Mucosa of stomach (tissue), 1 donor: ENCODE results near the gene PTPN3.

Experiments used
- H3K27me3 ChIP-seq: one replicate; pipeline ENCODE4 v1.7.0; 2013; ENCODE audit warnings: mild to moderate bottlenecking, low read length; ENCODE audit not compliant: control insufficient read depth, insufficient read depth
- H3K36me3 ChIP-seq: one replicate; pipeline ENCODE4 v1.7.0; 2013; ENCODE audit warnings: low read length; ENCODE audit not compliant: control insufficient read depth, insufficient read depth
- H3K4me1 ChIP-seq: one replicate; pipeline ENCODE4 v1.7.0; 2013; ENCODE audit warnings: mild to moderate bottlenecking, low read length; ENCODE audit not compliant: control insufficient read depth, insufficient read depth
- H3K4me3 ChIP-seq: one replicate; pipeline ENCODE4 v1.7.0; 2013; ENCODE audit warnings: low read length
- H3K9ac ChIP-seq: one replicate; pipeline ENCODE4 v1.7.0; 2013; ENCODE audit warnings: mild to moderate bottlenecking, low read length, moderate library complexity
- H3K9me3 ChIP-seq: one replicate; pipeline ENCODE4 v1.7.0; 2013; ENCODE audit warnings: mild to moderate bottlenecking, low read length, moderate library complexity; ENCODE audit not compliant: control insufficient read depth
- donor health status: Pancreatic carcinoma.

The PTPN3 gene

DNA sequence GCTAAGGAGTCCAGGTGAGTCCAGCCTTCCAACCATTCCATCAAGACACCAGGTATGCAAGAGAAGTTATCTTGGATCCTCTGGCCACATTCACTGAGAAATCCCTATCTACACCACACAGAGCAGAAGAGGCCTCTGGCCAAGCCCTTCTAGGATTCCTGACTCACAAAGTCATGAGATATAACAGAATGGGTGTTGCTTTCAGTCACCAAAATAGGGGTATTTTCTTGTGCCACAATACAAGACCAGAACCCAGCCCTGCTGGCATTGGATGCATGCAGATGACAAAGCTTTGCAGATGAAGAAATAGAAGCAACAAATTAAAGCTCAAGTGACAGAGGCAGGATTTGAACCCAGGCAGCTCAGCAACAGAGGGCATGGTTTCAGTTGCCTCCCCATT is 73.5 kb downstream of the PTPN3 start:
- no peaks in the 10 kb centered on the region for H3K4me1 ChIP-seq
- H3K4me3 ChIP-seq = no peak overlapping the region
- peaks cover 7% of the 10 kb centered on the region for H3K36me3 ChIP-seq
- no peaks in the 10 kb centered on the region for H3K9me3 ChIP-seq
- no peak overlapping the region for H3K9ac ChIP-seq
- H3K27me3 ChIP-seq = no peaks in the 10 kb centered on the region

- H3K4me1 ChIP-seq = no peaks in the 10 kb centered on the region
- no peak overlapping the region for H3K4me3 ChIP-seq
- no peak overlapping the region for H3K9ac ChIP-seq
- H3K9me3 ChIP-seq = no peaks in the 10 kb centered on the region
- peaks cover 7% of the 10 kb centered on the region for H3K36me3 ChIP-seq
- no peaks in the 10 kb centered on the region for H3K27me3 ChIP-seq
Measured at GRCh38 chr9:109423877-109424276, 74.2 kb downstream of the PTPN3 start.

DNA sequence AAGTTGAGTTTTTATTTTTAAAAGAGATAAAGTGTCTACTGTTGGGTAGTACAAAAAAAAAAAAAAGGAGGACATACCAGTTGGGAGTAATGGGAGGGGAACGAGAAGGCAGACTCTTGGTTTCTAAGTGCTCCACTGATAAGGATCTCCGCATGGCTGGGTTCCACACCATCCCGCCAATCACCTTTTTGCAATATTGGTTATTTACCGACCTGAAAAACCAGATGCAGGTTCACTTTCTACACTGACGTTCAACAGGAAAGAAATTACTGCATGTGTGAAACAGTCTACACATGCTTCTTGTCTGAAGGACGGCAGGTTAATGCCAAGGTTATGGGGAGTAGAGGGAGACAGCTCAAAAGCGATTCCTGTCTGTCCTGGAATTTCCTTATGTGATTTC is 75.5 kb downstream of the PTPN3 start:
- Histone ChIP-seq H3K27me3 (no peaks in the 10 kb centered on the region), H3K4me3 (no peak overlapping the region), H3K9me3 (no peaks in the 10 kb centered on the region), H3K4me1 (no peaks in the 10 kb centered on the region), H3K9ac (no peak overlapping the region), H3K36me3 (peaks cover 7% of the 10 kb centered on the region)

DNA sequence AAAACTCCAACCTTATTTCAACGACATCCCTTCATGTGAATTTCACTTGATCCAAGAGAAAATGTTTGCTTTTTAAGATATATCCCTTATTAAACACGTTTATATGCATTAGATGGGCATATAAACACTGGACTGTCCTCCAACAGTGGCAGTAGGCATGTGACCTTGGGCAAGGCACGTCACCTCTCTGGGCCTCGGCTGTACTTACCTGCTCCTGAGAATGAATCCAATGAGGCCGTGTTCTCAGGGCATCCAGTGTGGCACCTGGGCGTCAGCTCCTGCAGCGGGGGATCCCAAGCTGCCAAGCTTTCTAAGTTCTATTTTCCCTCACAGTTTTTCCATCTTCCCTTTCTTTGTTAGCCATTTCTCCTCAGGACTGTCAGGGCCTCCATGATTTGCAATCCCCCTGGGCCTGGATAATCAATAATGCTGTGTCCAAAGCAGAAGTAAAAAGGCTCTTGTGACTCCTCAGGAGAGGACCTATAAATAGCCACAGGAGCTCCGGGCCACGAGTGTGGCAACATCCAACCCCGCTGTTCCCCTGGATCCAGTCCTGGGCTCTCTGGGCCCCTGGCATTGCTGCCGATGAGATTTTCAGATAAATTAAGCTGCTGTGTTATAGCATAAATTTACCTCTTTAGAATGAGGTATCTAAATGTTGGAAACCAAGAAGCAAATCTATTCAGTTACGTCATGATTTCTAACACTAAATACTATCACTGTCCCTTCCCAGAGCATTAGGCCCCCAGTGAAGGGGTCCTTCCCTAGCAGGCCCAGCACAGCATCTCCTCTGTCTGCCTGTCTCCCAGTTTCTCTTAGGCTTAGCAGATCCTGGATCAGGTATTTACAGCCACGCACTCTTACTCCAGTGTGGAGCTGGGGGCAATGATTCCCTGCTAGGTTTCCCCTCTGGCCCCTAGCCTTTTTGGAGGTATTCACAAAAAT is 76.8 kb downstream of the PTPN3 start:
- Histone ChIP-seq H3K9me3 (no peaks in the 10 kb centered on the region), H3K4me1 (no peaks in the 10 kb centered on the region), H3K27me3 (no peaks in the 10 kb centered on the region), H3K9ac (no peak overlapping the region), H3K36me3 (no peaks in the 10 kb centered on the region), H3K4me3 (no peak overlapping the region)

GRCh38 chr9:109419531-109419930 is 78.6 kb downstream of the PTPN3 start:
- no peak overlapping the region for H3K4me3 ChIP-seq

DNA sequence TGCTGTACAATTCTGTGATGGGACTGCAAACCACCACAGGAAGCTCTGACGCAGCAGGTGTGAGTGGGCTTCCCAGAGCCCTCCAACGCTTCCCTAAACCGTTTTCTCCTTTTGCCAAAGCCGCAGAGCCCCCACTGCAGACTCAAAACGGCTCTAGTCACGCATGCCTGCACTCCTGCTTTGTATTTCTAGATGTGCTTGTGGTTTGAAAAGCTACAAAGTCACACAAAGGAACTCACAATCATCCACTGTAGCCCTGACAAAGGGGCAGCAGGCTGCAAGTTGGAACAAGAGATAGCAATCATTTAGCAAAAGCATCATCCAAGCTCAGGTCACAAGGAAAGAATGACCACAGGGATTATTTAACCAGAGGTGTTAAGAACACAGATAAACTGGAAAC is 79.3 kb downstream of the PTPN3 start:
- Histone ChIP-seq H3K4me1 (no peaks in the 10 kb centered on the region), H3K27me3 (no peaks in the 10 kb centered on the region), H3K4me3 (no peak overlapping the region), H3K9ac (no peak overlapping the region), H3K36me3 (no peaks in the 10 kb centered on the region), H3K9me3 (no peaks in the 10 kb centered on the region)

More at GRCh38 chr9:109419531-109419930, 78.6 kb downstream of the PTPN3 start:
- no peaks in the 10 kb centered on the region for H3K9me3 ChIP-seq
- H3K36me3 ChIP-seq = no peaks in the 10 kb centered on the region
- no peak overlapping the region for H3K9ac ChIP-seq
- H3K4me1 ChIP-seq = no peaks in the 10 kb centered on the region
- no peaks in the 10 kb centered on the region for H3K27me3 ChIP-seq

- Histone ChIP-seq H3K27me3 (no peaks in the 10 kb centered on the region), H3K9me3 (no peaks in the 10 kb centered on the region), H3K36me3 (no peaks in the 10 kb centered on the region), H3K4me1 (no peaks in the 10 kb centered on the region), H3K9ac (no peak overlapping the region), H3K4me3 (no peak overlapping the region)
Measured at GRCh38 chr9:109417585-109418544, 80.2 kb downstream of the PTPN3 start.

DNA sequence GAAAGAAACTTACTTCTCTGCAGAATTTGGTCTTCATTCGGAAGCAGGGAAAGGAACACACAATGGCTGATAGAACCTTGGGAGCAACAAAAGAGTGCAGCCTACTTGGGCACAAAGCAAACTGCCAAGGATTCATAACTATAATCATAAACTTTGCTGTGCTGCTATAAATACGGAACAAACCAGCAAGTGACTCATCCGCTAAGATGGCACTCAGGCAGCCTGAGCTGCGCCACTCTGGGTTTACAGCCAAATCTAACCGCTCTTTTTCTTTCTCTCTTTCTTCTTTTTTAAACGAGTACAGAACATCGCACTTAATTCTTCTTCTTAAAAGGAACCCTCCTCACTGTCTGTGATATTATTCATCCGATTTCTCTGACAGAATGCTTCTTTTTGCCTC is 81.1 kb downstream of the PTPN3 start:
- Histone ChIP-seq H3K36me3 (no peaks in the 10 kb centered on the region), H3K9me3 (no peaks in the 10 kb centered on the region), H3K9ac (no peak overlapping the region), H3K27me3 (no peaks in the 10 kb centered on the region), H3K4me1 (no peaks in the 10 kb centered on the region), H3K4me3 (no peak overlapping the region)

DNA sequence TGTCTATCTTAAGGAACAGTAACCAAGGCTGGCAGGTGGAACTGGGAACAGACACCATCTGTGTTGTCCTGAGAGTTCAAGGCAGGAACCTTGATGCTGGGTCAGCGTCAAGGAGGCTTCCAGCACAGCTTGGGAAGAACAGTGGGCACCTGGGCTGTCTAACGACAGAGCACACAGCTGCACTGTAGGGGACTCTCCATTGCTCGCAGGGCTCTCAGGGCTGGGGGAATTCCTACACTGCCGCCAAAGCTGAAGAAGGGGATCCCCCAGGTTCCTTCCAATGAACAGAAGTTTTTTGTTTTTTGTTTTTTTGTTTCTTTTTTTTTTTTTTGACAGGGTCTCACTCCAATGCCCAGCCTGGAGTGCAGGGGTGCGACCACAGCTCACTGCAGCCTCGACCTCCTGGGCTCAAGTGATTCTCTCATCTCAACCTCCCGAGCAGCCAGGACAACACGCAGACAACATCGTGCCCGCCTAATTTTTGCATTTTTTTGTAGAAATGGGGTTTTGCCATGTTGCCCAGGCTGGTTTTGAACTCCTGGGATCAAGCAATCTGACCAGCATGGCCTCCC is 81.9 kb downstream of the PTPN3 start:
- Histone ChIP-seq H3K4me1 (no peaks in the 10 kb centered on the region), H3K9ac (no peak overlapping the region), H3K4me3 (no peak overlapping the region), H3K27me3 (no peaks in the 10 kb centered on the region), H3K9me3 (no peaks in the 10 kb centered on the region), H3K36me3 (no peaks in the 10 kb centered on the region)

- Histone ChIP-seq H3K4me1 (no peaks in the 10 kb centered on the region), H3K36me3 (no peaks in the 10 kb centered on the region), H3K27me3 (no peaks in the 10 kb centered on the region), H3K9ac (no peak overlapping the region), H3K4me3 (no peak overlapping the region), H3K9me3 (no peaks in the 10 kb centered on the region)
Measured at GRCh38 chr9:109414125-109414785, 83.9 kb downstream of the PTPN3 start.

DNA sequence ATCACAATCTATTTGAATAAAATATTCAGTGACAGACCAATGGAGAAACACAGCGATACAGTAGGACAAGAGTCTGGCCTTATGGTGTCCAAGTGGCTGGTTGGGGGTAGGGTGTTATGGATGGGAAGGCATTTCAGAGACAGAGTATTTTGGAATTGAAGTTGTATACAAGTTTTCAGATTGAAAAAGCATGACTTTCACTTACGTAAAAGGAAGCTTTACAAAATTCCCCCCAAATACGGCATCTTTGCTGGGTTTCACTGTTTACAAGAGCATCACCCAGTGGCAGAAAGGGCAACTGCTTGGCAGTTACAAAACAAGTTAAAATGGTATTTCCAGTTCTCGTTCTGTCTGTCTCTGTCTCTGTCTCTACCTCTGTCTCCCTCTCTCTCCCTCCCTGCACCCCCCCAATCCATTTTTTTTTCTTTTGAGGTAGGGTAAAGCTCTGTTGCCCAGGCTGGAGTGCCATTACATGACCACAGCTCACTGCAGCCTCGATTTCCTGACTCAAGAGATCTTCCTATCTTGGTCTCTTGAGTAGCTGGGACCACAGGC is 86.2 kb downstream of the PTPN3 start:
- Histone ChIP-seq H3K9ac (no peak overlapping the region), H3K9me3 (no peaks in the 10 kb centered on the region), H3K4me1 (no peaks in the 10 kb centered on the region), H3K27me3 (no peaks in the 10 kb centered on the region), H3K36me3 (no peaks in the 10 kb centered on the region), H3K4me3 (no peak overlapping the region)
